ENCODE measurements around the gene UBE2G1. TPM values are rescaled to one million over a fixed set of nuclear protein-coding genes. Genes with fewer than 3 reads are reported as not detected.
"Not testable (repeated sequence)": the region's sequence is repeated elsewhere in the genome, so short reads cannot be mapped to it uniquely, and the experiment has no call there.

UBE2G1 gene
- total RNA-seq, 4 donors from 2014 or later = 26.4 to 54.1 (median 35.7) TPM

GRCh38 chr17:4381690-4382671 lies 15.5 kb upstream of the UBE2G1 start:
- Histone ChIP-seq H3K27me3 (no peaks in the 10 kb centered on the region), H3K4me1 (no peaks in the 10 kb centered on the region), H3K27ac (no peak overlapping the region), H3K4me3 (no peak overlapping the region), H3K9me3 (no peaks in the 10 kb centered on the region), H3K36me3 (no peaks in the 10 kb centered on the region)
- TF ChIP-seq POLR2A (IDR thresholded peaks at IDR 0.05) (no peak), CTCF (IDR thresholded peaks at IDR 0.05) (no peak)
- no peak for DNase-seq

- H3K4me3 ChIP-seq = no peak overlapping the region
- TF ChIP-seq POLR2A (IDR thresholded peaks at IDR 0.05) (no peak), CTCF (IDR thresholded peaks at IDR 0.05) (no peak)
These were observed 12.2 kb upstream of the UBE2G1 start for GRCh38 chr17:4378626-4379025.

GRCh38 chr17:4377247-4377646 lies 10.8 kb upstream of the UBE2G1 start:
- H3K36me3 ChIP-seq, H3K9me3 ChIP-seq, DNase-seq, H3K27me3 ChIP-seq, H3K27ac ChIP-seq, H3K4me3 ChIP-seq, H3K4me1 ChIP-seq: not testable (repeated sequence)

More at GRCh38 chr17:4378626-4379025, 12.2 kb upstream of the UBE2G1 start:
- no peak overlapping the region for H3K27ac ChIP-seq
- no peaks in the 10 kb centered on the region for H3K4me1 ChIP-seq
- no peaks in the 10 kb centered on the region for H3K36me3 ChIP-seq
- no peak for DNase-seq
- H3K27me3 ChIP-seq = no peaks in the 10 kb centered on the region
- H3K9me3 ChIP-seq = no peaks in the 10 kb centered on the region

- not testable (repeated sequence) for H3K27me3 ChIP-seq, H3K4me1 ChIP-seq, H3K4me3 ChIP-seq, DNase-seq, H3K36me3 ChIP-seq, H3K9me3 ChIP-seq
- H3K27ac ChIP-seq = peak overlapping the region in 2 of 4 donors; percentile 35 to 71
These were observed 9.4 kb upstream of the UBE2G1 start for GRCh38 chr17:4375796-4376440.

- DNase-seq = peak in 2 of 3 donors; percentile 71 to 72
- H3K4me1 ChIP-seq = no peaks in the 10 kb centered on the region
These were observed 8.7 kb upstream of the UBE2G1 start for GRCh38 chr17:4375039-4375748.

More at GRCh38 chr17:4375039-4375748, 8.7 kb upstream of the UBE2G1 start:
- no peaks in the 10 kb centered on the region for H3K36me3 ChIP-seq
- peak overlapping the region in 3 of 4 donors; percentile 35 to 71 (median 59) for H3K27ac ChIP-seq
- no peak for TF ChIP-seq CTCF (IDR thresholded peaks at IDR 0.05)
- TF ChIP-seq POLR2A (IDR thresholded peaks at IDR 0.05) = no peak
- H3K4me3 ChIP-seq = no peak overlapping the region
- H3K9me3 ChIP-seq = no peaks in the 10 kb centered on the region
- no peaks in the 10 kb centered on the region for H3K27me3 ChIP-seq

Measured in Peyer's patch (tissue), 4 donors.